NCI-H510A (cell line): Measurements from ENCODE around the gene HLA-DPA1.

ENCODE experiments used
- DNase-seq: peaks from one replicate; lab custom pipeline; 2025; lab: John Stamatoyannopoulos, UW

Gene HLA-DPA1

GRCh38 chr6:33088931-33089620 is 15.6 kb upstream of the HLA-DPA1 start:
- no peak for DNase-seq

GRCh38 chr6:33088258-33088930 is 14.9 kb upstream of the HLA-DPA1 start:
- no peak for DNase-seq

- no peak for DNase-seq
Observed at GRCh38 chr6:33085627-33086026, 12.2 kb upstream of the HLA-DPA1 start.

GRCh38 chr6:33082702-33083101 is 9.3 kb upstream of the HLA-DPA1 start:
- no peak for DNase-seq

GRCh38 chr6:33081098-33081824 is 7.8 kb upstream of the HLA-DPA1 start:
- DNase-seq: no peak

GRCh38 chr6:33080127-33081089 is 7.0 kb upstream of the HLA-DPA1 start:
- no peak for DNase-seq

- no peak for DNase-seq
Observed at GRCh38 chr6:33079580-33079979, 6.1 kb upstream of the HLA-DPA1 start.

DNA sequence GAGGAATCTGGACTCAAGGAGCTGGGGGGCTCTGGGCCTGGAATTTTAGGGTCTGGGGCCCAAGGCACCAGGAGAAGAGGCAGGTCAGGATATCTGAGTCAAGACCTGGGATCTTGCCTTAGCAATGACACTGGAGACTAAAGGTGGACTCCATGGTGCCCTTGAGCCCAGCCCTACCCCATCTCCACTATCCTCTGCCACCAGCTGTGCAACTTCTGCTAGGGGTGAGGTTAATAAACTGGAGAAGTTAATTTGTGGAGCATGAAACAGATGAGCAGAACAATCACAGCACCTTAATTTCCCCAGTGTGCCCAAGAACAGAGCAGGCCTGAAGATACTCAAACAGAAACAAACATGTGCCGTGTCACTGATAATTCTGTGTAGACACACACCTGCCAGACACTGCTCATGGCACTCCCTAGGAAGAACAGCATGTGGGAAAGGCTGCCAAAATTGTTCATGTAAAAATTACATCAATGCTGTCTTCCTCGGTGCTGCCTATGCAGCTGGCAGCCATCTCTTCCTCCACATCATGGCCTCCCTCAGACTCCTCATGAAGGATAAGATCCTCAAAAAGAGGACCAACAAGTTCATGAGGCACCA is 5.6 kb upstream of the HLA-DPA1 start:
- DNase-seq: no peak

DNA sequence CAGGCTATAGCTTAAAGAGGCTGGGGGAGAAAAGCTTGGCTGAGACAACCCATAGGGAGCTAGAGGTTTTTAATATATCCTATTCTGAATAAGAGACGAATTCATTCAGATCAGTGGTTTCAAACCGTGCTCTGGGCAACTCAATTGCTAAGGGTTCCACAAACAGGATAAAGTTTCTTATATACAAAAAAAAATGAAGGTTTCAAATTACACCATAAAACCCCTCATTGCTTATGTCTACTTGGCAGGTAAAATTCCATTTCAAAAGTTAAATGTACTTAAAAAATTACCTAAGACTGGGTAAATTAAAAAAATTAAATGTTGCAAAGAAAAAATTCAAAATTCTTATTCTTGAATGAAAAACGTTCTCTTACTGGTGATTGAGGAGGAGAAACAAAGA is 5.0 kb upstream of the HLA-DPA1 start:
- no peak for DNase-seq

- DNase-seq: no peak
Observed at GRCh38 chr6:33077908-33078307, 4.5 kb upstream of the HLA-DPA1 start.

DNA sequence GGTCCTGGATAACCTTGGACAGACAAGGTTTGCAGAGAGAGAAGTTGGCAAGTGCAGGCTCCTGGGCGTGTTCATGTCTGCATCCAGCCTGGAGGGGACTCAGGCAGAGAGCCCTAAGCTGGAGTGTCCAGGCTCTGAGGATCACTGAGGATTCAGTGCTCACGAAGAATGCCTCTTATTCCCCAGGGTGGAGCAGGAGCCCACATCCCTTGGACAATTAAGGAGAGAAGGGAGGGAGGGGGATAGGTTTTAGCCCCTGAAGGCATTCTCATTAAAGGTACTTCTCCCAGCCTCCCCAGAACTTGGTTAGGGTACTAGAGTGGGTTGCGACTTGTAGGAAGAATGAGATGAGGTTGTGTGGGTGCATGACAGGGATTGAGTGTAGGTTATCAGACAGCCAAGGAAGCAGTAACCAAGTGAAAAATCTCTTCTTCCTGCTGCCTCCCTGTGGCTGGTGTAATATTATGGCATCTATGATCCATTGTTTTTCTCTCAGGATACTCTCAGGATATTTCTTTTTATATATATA is 3.0 kb upstream of the HLA-DPA1 start:
- no peak for DNase-seq

DNA sequence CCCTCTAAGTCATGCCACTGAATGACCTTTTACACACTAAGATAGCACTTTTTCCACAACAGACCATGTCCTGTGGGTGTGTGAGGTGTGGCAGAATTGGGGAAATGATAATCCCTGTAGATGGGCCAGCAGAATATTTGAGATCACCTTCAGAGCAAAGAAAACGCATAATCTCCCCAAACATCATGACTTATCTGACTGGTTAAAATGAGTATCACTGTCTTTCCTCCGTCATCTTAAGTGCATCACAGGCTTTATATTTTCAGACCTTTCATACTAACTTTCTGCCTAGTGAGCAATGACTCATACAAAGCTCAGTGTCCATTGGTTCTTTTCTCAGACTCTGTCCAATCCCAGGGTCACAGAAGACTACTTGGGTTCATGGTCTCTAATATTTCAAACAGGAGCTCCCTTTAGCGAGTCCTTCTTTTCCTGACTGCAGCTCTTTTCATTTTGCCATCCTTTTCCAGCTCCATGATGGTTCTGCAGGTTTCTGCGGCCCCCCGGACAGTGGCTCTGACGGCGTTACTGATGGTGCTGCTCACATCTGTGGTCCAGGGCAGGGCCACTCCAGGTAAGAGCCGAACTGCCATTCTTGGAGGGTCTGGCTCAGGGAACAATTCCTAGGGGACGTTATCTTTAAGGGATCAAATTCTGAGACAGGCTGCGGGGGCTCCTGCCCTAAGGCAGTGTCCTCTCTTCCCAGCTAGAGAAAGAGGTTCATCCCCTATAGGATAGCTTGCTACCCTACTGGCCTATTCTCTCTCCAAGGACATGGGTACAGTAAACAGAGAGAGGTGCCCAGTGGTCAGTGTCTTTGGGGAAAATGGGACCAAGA is 2.3 kb upstream of the HLA-DPA1 start, which contains the start of gene HLA-DPB1:
TSS of gene HLA-DPB1 (plus strand) at position 423 of the 838 bp plus-strand sequence. CDS start at position 475, 52 bp downstream.
- no peak for DNase-seq

DNA sequence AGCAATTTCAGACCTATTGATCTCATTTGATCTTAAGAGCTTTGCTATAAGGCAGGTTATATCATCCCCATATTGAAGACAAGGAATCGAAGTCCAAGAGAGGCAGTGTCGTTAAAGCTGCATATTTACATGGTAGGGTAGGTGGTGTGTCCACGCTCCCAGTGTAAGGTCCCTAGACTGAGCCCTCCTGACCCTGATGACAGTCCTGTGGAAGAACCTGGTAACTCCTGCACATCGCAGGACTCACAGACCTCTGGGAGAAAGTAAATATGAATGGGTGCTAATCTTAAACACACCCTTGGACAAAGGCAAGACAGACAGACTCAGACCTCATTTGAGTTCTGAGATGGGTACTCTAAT is 1.7 kb upstream of the HLA-DPA1 start:
- no peak for DNase-seq

GRCh38 chr6:33072508-33073100 is 845 bp downstream of the HLA-DPA1 start:
- DNase-seq: no peak

- DNase-seq: no peak
Observed at GRCh38 chr6:33071569-33071968, 1.9 kb downstream of the HLA-DPA1 start.

- no peak for DNase-seq
Observed at GRCh38 chr6:33070909-33071308, 2.5 kb downstream of the HLA-DPA1 start.

- no peak for DNase-seq
Observed at GRCh38 chr6:33069021-33069738, 4.3 kb downstream of the HLA-DPA1 start.

DNA sequence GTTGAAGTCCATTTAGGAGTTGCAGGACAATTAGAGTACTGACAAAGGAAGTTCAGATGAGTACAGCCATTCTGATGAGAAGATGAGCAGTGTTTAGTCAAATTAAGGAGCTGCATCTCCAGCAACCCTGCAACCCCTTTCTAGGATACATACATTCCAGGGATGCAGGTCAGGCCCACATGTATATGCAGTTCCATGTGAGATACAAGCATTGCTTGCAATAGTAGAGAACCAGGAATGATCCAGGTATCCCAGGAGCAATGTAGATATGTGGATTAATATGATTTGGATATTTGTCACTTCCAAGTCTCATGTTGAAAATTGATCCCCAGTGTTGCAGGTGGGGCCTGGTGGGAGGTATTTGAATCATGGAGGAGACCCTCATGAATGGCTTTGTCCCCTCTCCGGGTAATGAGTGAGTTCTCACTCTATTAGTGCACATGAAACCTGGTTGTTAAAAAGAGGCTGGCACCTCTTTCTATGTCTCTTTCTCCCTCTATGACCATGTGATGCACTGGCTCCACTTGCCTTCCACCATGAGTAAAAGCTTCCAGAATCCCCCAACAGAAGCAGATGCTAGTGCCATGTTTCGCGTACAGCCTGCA is 6.4 kb downstream of the HLA-DPA1 start:
- no peak for DNase-seq

GRCh38 chr6:33065312-33065711 is 8.1 kb downstream of the HLA-DPA1 start:
- no peak for DNase-seq
